ENCODE results near the gene MS4A18. TPM values are rescaled to one million over a fixed set of nuclear protein-coding genes. Genes with fewer than 3 reads are reported as not detected.

MS4A18 gene
- total RNA-seq, 2 experiments from 2014 or later = not detected

GRCh38 chr11:60699284-60699691 is 25.2 kb upstream of the MS4A18 start, which contains the start of gene MS4A8:
TSS of gene MS4A8 (plus strand) at chr11:60699612. CDS start at chr11:60700861, 1,249 bp downstream.
- no peak within 1 kb of the TSS for H3K27ac Mint-ChIP-seq
- H3K4me1 Mint-ChIP-seq (ENCODE audit: low read depth) = no peaks in the 10 kb centered on the region

GRCh38 chr11:60699936-60700335 is 24.6 kb upstream of the MS4A18 start:
- intact Hi-C loops (cut with micrococcal nuclease) = no loop called here
- no peak for TF ChIP-seq CTCF (IDR thresholded peaks at IDR 0.05)
- ChIA-PET CTCF (no interaction called here), POLR2A (interaction anchor here (0.6 kb wide), 1 partner anchor 129 kb away, joined by 3 read pairs; no protein-coding TSS in a partner anchor)
- H3K9me3 Mint-ChIP-seq = no peaks in the 10 kb centered on the region
- DNase-seq = no peak
- H3K27me3 Mint-ChIP-seq = peaks cover 1% of the 10 kb centered on the region
- no peaks in the 10 kb centered on the region for H3K36me3 Mint-ChIP-seq (ENCODE audit: low read depth)
- no peak overlapping the region for H3K4me3 Mint-ChIP-seq
- no peak for ATAC-seq
- H3K4me1 Mint-ChIP-seq (ENCODE audit: low read depth) = no peaks in the 10 kb centered on the region
- H3K27ac Mint-ChIP-seq = no peak overlapping the region

More at GRCh38 chr11:60699284-60699691, 25.2 kb upstream of the MS4A18 start, which contains the start of gene MS4A8:
- POLR2A ChIA-PET = no interaction called here
- DNase-seq = no peak
- TF ChIP-seq CTCF (IDR thresholded peaks at IDR 0.05) = no peak
- Mint-ChIP-seq H3K36me3 (ENCODE audit: low read depth) (no peaks in the 10 kb centered on the region), H3K9me3 (no peaks in the 10 kb centered on the region), H3K4me3 (no peak within 1 kb of the TSS), H3K27me3 (peaks cover 1% of the 10 kb centered on the region)
- intact Hi-C loops (cut with micrococcal nuclease) = no loop called here
- no peak for ATAC-seq
- CTCF ChIA-PET = interaction anchor here (1.2 kb wide), 1 partner anchor 63 kb away, joined by 3 read pairs; no protein-coding TSS in a partner anchor

- ChIA-PET CTCF (interaction anchor here (0.8 to 1.4 kb wide), 6 partner anchors 9 to 130 kb away, joined by 3 to 4 read pairs (median 4); partner anchors contain the start of gene MS4A18), POLR2A (interaction anchor here (0.6 kb wide), 1 partner anchor 128 kb away, joined by 3 read pairs; no protein-coding TSS in a partner anchor)
- Mint-ChIP-seq H3K27ac (no peak overlapping the region), H3K9me3 (no peaks in the 10 kb centered on the region), H3K27me3 (no peaks in the 10 kb centered on the region), H3K4me1 (ENCODE audit: low read depth) (no peaks in the 10 kb centered on the region), H3K4me3 (no peak overlapping the region), H3K36me3 (ENCODE audit: low read depth) (no peaks in the 10 kb centered on the region)
- intact Hi-C loops (cut with micrococcal nuclease) = no loop called here
- DNase-seq (peak; percentile 12), ATAC-seq (no peak)
- TF ChIP-seq CTCF (IDR thresholded peaks at IDR 0.05) = peak; percentile 24
These were observed 23.6 kb upstream of the MS4A18 start for GRCh38 chr11:60700689-60701468.

- Mint-ChIP-seq H3K27me3 (no peaks in the 10 kb centered on the region), H3K36me3 (ENCODE audit: low read depth) (no peaks in the 10 kb centered on the region), H3K9me3 (no peaks in the 10 kb centered on the region), H3K27ac (no peak overlapping the region), H3K4me1 (ENCODE audit: low read depth) (no peaks in the 10 kb centered on the region), H3K4me3 (no peak overlapping the region)
- CTCF ChIA-PET = interaction anchor here (0.8 to 1.4 kb wide), 6 partner anchors 10 to 130 kb away, joined by 3 to 4 read pairs (median 4); partner anchors contain the start of gene MS4A18
- ATAC-seq (no peak), DNase-seq (no peak)
- intact Hi-C loops (cut with micrococcal nuclease) = no loop called here
- TF ChIP-seq CTCF (IDR thresholded peaks at IDR 0.05) = peak; percentile 1
- POLR2A ChIA-PET = no interaction called here
These were observed 23.1 kb upstream of the MS4A18 start for GRCh38 chr11:60701469-60701818.

- POLR2A ChIA-PET = no interaction called here
- Mint-ChIP-seq H3K9me3 (no peaks in the 10 kb centered on the region), H3K36me3 (ENCODE audit: low read depth) (no peaks in the 10 kb centered on the region), H3K4me1 (ENCODE audit: low read depth) (no peaks in the 10 kb centered on the region), H3K27me3 (peaks cover 5% of the 10 kb centered on the region), H3K27ac (no peak overlapping the region), H3K4me3 (no peak overlapping the region)
- CTCF ChIA-PET = interaction anchor here (1.0 kb wide), 1 partner anchor 59 kb away, joined by 3 read pairs; no protein-coding TSS in a partner anchor
- TF ChIP-seq CTCF (IDR thresholded peaks at IDR 0.05) = no peak
- intact Hi-C loops (cut with micrococcal nuclease) = no loop called here
- no peak for ATAC-seq
- DNase-seq = no peak
These were observed 21.1 kb upstream of the MS4A18 start for GRCh38 chr11:60703374-60703773.
